ENCODE results near the gene AK5. TPM values are rescaled to one million over a fixed set of nuclear protein-coding genes. Genes with fewer than 3 reads are reported as not detected.

Gene AK5
- total RNA-seq, 1 donor from 2014 or later = not detected

- DNase-seq (ENCODE audit: low spot score) = no peak
These were observed 257.8 kb downstream of the AK5 start for GRCh38 chr1:77539519-77540142.

- no peak for DNase-seq (ENCODE audit: low spot score)
These were observed 258.8 kb downstream of the AK5 start for GRCh38 chr1:77540501-77541161.

DNA sequence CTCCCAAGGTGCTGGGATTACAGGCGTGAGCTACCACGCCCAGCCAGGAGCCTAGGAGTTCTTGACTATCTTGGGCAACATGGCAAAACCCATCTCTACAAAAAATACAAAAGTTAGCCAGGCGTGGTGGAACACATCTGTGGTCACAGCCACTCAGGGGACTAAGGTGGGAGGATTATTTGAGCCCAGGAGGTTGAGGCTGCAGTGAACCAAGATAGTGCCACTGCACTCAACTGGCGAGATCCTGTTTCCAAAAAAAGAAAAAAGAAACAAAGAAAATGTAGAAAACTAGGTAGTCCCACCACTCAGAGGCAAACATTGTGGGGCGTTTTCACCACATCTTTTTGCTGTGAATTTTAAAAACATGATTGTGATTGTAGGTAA lies 259.3 kb downstream of the AK5 start:
- DNase-seq (ENCODE audit: low spot score) = no peak

DNA sequence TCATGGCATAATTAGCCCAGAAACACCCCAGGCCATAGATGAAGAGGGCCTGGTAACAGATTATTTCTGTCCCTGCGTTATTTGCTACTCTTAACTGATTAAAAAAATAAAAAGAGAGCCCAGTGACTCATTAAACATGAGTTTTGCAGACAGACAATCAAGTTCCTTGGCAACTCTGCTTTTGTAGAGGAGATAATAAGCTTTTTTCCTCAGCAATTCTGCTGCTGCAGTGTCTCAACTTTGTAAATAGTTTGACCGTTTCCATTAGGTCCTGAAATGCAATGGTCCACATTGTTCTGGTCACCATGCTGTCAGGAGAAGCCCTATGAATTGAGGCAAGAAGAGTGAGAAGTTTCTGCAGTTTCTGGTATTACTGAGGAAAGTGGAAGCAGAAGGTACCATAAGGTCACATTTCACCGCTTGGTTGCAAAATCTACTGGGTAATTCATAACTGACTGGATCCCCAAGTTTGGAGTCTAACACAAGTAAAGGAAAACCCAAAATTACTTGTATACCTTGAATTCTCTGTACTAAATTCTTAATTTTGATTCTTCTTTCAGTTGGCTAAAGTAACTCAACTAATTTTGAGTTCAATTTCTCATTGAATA lies 261.1 kb downstream of the AK5 start:
- no peak for DNase-seq (ENCODE audit: low spot score)

GRCh38 chr1:77543822-77544448 lies 262.1 kb downstream of the AK5 start:
- no peak for DNase-seq (ENCODE audit: low spot score)

DNA sequence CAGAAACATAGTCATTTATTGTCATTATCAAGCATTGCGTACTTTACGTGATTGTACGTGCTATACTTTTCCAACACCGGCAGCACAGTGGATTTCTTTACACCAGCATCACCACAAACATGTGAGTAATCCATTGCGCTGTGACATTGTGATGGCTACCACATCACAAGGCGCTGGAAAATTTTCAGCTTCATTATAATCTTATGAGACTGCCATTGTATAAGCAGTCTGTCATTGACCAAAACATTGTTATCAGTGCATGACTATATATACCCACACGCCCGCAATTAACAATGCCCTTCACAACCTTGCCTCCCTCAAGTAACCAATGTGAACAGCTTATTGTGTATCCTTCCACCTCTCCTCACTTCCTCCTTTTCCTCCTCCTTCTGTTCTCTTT lies 263.0 kb downstream of the AK5 start:
- no peak for DNase-seq (ENCODE audit: low spot score)

- DNase-seq (ENCODE audit: low spot score) = no peak
These were observed 264.2 kb downstream of the AK5 start for GRCh38 chr1:77545970-77546369.

GRCh38 chr1:77546890-77547289 lies 265.1 kb downstream of the AK5 start:
- no peak for DNase-seq (ENCODE audit: low spot score)

DNA sequence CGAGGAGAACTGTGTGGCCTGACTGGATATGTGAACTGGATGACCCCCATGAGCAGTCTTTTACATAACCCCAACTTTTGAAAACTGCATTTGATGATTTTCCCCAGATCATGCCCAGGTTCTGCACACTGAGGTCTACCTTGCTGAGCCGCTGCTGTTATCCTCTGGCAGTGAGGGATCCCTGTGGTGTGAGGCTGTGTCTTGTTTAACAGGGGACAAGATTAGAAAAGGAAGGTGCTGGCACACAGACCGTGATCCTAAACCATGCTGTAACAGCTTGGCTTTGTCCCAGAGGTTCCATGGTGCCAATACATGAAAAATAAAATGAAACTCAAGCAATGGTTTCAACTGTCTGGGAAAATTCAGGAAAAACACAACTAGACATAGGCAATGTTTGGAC lies 266.5 kb downstream of the AK5 start:
- DNase-seq (ENCODE audit: low spot score) = no peak

GRCh38 chr1:77550135-77550534 lies 268.3 kb downstream of the AK5 start:
- no peak for DNase-seq (ENCODE audit: low spot score)

GRCh38 chr1:77552626-77553025 lies 270.8 kb downstream of the AK5 start:
- DNase-seq (ENCODE audit: low spot score) = no peak

GRCh38 chr1:77553568-77554291 lies 271.9 kb downstream of the AK5 start:
- no peak for DNase-seq (ENCODE audit: low spot score)

- DNase-seq (ENCODE audit: low spot score) = no peak
These were observed 274.2 kb downstream of the AK5 start for GRCh38 chr1:77556045-77556444.

- no peak for DNase-seq (ENCODE audit: low spot score)
These were observed 275.2 kb downstream of the AK5 start for GRCh38 chr1:77557053-77557452.

- no peak for DNase-seq (ENCODE audit: low spot score)
These were observed 276.9 kb downstream of the AK5 start for GRCh38 chr1:77558591-77559164.

DNA sequence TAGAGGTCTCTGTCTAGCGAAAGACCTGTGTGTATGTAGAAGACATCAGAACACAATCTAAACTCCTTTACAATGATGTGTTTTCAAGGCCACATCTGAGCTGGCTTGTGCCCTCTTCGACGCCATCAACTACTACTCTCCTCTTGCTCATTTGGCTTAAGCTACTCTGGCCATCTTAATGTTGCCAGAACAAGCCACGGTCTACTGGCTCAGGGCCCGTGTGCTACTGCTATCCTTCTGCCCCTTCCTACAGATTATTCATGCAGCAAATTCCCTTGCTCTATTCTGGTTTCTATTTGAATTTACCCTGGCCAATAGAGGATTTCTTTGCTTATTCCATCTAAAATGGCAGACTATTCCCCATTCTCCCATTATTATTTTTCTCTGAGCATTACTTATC lies 278.9 kb downstream of the AK5 start:
- no peak for DNase-seq (ENCODE audit: low spot score)

GRCh38 chr1:77562596-77563150 lies 280.9 kb downstream of the AK5 start:
- DNase-seq (ENCODE audit: low spot score) = no peak

DNA sequence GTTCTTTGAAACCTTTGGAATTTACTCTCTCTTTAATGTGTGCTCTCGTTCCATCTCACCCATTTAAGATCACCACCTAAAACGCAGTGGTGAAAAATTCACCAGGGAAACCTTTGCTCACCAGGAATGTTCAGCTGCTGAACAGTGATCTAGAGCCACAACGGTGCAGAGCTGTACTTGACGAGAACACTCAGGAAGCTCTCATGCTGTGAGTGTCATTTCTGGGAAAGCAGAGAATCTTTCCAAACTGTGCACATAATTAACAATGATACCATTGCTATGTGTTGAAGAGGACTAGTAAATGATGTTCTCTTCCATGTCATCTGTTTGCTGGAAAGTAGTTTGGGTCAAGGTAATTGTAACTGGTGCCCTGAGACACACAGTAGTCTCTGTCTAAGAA lies 283.5 kb downstream of the AK5 start:
- no peak for DNase-seq (ENCODE audit: low spot score)

- DNase-seq (ENCODE audit: low spot score) = no peak
These were observed 289.8 kb downstream of the AK5 start for GRCh38 chr1:77571642-77572041.

GRCh38 chr1:77579547-77579946 lies 297.7 kb downstream of the AK5 start:
- DNase-seq (ENCODE audit: low spot score) = no peak

DNA sequence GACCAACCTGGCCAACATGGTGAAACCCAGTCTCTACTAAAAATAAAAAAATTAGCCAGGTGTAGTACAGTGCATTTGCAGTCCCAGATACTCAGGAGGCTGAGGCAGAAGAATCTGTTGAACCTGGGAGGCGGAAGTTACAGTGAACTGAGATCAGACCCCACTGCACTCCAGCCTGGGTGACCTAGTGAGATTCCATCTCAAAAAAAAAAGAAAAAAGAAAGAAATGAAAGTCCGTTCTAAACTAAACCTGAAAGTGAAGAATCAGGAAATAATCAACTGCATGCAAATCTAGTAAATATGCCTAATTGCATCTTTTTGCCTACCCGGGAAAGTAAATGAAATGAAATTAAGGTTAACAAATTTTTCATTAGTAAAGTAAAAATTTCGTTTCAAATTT lies 301.1 kb downstream of the AK5 start:
- no peak for DNase-seq (ENCODE audit: low spot score)

All from mesenteric fat pad (tissue), 1 donor.